Bone marrow (tissue), 2 donors: Measurements from ENCODE around the gene SUGP1.
"Not testable (repeated sequence)": the region's sequence is repeated elsewhere in the genome, so short reads cannot be mapped to it uniquely, and the experiment has no call there.

Experiments
- DNase-seq, 2 donors: peaks; one replicate each; lab custom pipeline; 2025; lab: John Stamatoyannopoulos, UW

The SUGP1 gene

GRCh38 chr19:19267305-19267704, 53.0 kb downstream of the SUGP1 start:
- DNase-seq: no peak

GRCh38 chr19:19263886-19264487, 56.3 kb downstream of the SUGP1 start:
- no peak for DNase-seq

GRCh38 chr19:19262190-19263057, 57.9 kb downstream of the SUGP1 start:
- DNase-seq: no peak

- DNase-seq: peak in 1 of 2 donors; percentile 54
Observed at GRCh38 chr19:19261350-19262189, 58.7 kb downstream of the SUGP1 start.

- DNase-seq: no peak
Observed at GRCh38 chr19:19260417-19261214, 59.7 kb downstream of the SUGP1 start.

GRCh38 chr19:19259741-19260140, 60.6 kb downstream of the SUGP1 start:
- DNase-seq: no peak

- DNase-seq: no peak
Observed at GRCh38 chr19:19258589-19259338, 61.5 kb downstream of the SUGP1 start.

GRCh38 chr19:19257836-19258588, 62.3 kb downstream of the SUGP1 start:
- no peak for DNase-seq

- DNase-seq: no peak
Observed at GRCh38 chr19:19257137-19257536, 63.2 kb downstream of the SUGP1 start.

GRCh38 chr19:19256072-19256969, 64.0 kb downstream of the SUGP1 start:
- DNase-seq: no peak

GRCh38 chr19:19253409-19253808, 66.9 kb downstream of the SUGP1 start:
- DNase-seq: not testable (repeated sequence)

- DNase-seq: no peak
Observed at GRCh38 chr19:19250196-19250801, 70.0 kb downstream of the SUGP1 start.

GRCh38 chr19:19240476-19240875, 79.8 kb downstream of the SUGP1 start:
- no peak for DNase-seq

GRCh38 chr19:19239675-19240074, 80.6 kb downstream of the SUGP1 start:
- DNase-seq: no peak

GRCh38 chr19:19238126-19238894, 82.0 kb downstream of the SUGP1 start:
- no peak for DNase-seq

GRCh38 chr19:19236173-19236572, 84.1 kb downstream of the SUGP1 start:
- DNase-seq: no peak

- DNase-seq: no peak
Observed at GRCh38 chr19:19234220-19234816, 86.0 kb downstream of the SUGP1 start.
